NOMO-1 treated with dmso at 0.1 percent for 144 hours (cell line): ENCODE data around the gene GRID2.

Experiments used
- DNase-seq: peaks from one replicate; lab custom pipeline; 2025; ENCODE audit not compliant: unreplicated experiment; lab: John Stamatoyannopoulos, UW

Gene GRID2

DNA sequence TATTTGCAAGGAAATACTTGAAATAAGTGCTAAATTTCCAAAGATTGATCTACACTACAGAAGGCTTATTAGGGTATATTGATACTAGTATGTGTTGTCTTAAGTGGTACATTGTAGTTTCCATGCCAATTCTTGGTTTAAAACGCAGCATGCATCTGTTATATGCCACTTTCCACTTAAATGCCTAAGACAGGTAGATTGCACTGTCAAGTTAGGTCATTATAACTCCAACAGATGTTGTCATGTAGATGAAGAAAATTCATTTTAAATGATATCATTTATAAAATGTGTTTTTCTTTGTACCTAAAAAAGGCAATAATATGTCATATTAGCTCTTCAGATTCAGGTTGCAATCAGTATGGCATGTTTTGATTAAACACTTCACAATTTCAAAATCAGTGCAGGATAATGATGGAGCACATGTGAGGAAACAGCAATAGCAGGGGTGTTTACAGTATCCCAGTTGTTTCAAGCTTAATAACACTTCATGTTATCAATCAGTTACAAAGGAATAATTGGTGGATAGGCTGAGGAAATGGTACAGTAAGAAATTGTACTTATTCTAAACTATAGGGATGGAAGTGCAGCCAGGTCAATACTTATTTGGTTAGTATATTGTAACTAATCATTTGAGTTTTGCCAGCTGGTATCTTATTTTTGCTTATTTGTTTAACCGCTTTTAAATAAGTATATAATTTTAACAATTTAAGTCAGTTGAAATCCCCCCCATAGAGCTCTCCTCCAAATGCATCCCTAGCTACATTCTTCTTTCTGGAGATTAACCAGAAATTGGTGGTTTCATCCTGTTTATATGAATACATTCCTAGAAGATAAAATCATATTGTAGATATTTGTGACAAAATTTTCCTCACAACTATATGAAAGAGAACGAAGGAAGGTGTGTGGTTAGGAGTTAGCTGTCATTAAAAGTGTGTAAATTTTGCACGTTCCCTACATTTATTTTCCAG lies 1070.4 kb downstream of the GRID2 start:
- no peak for DNase-seq

DNA sequence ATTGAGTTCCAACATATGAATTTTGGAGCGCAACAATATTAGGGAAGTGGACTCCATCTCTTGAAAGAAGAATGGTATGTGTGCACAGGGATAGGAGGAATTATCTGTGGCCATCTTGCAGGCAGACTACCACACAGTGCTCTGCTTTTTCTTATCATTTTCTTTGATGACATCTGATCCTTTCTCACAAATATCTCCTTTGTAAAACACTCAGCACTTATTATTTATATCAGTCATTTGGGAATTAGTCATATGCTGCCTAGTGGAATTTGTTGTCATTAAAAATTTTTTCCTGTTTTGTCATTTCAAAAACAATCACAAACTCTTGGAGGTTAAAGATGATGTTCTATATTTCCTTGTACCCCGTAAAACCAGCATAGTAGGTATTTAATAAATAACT lies 1080.5 kb downstream of the GRID2 start:
- DNase-seq: no peak

DNA sequence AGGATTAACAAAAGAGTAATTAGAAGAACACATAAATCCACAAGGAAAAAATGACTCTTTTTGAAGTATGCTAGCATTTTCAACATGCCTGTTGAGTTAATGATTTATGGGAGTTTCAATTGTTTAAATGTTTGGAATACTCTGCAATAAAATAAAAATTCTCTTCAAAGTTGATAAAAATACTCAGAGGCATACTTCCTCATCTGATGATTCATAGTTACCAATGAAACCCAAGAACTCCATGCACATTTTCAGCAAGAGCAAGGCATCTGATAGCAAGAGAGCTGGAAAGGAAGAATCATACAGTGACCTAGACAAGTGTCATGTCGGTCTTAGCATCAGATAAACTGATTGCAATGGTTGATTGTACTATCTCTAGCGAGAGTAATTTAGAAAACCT lies 1081.1 kb downstream of the GRID2 start:
- DNase-seq: no peak

DNA sequence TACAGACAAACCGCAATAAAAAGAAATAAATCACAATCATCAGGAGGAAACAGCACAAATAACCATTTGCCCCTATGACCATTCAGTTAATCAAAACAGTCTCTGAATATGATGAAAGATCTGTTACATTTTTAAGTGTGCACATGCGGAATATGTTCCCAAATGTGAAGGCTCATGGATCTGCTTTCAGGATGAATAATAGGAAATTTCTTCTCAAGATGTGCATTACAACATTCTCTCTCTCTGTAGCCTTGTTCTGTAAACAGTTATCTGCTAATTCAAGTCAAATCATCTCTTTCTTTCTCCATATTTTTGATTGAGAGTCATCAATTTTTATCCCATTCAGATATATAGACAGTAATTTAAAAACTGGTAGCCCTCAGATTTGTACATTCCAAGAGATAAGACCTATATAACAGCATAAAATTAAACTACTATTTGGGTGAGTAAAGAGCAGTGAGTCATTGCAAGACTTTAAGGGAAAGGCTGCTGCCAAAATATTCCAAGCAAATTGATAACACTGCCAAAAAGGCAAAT lies 1090.8 kb downstream of the GRID2 start:
- no peak for DNase-seq

DNA sequence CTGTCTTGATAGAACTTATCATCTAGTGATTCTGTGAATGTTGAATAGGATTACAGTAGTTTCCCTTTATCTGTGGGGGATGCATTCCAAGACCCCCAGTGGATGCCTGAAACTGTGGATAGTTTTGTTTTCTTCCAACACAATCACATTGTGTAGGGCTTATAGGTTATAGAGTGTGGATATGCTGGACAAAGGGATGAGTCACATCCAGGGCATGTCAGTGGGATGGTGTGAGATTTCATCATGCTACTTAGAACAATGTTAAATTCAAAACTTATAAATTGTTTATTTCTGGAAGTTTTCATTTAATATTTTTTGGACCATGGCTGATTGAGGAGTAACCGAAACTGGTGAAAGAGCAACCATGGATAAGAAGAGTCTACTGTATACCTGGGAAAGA lies 1092.5 kb downstream of the GRID2 start:
- DNase-seq: no peak

DNA sequence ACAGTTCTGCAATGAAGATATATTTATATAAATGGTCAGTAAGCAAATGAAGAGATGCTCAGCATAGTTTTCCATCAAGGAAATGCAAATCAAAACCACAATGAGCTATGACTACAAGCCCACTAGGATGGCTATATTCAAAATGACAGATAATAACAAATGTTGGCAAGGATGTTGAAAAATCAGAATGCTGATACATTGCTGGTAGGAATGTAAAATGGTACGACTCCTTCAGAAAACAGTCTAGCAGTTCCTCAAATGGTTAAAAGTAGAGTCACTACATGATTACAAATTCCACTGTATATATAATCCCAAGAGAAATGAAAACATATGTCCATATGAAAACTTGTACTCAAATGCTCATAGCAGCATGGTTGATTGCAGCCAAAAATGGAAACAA lies 1099.8 kb downstream of the GRID2 start:
- DNase-seq: no peak

DNA sequence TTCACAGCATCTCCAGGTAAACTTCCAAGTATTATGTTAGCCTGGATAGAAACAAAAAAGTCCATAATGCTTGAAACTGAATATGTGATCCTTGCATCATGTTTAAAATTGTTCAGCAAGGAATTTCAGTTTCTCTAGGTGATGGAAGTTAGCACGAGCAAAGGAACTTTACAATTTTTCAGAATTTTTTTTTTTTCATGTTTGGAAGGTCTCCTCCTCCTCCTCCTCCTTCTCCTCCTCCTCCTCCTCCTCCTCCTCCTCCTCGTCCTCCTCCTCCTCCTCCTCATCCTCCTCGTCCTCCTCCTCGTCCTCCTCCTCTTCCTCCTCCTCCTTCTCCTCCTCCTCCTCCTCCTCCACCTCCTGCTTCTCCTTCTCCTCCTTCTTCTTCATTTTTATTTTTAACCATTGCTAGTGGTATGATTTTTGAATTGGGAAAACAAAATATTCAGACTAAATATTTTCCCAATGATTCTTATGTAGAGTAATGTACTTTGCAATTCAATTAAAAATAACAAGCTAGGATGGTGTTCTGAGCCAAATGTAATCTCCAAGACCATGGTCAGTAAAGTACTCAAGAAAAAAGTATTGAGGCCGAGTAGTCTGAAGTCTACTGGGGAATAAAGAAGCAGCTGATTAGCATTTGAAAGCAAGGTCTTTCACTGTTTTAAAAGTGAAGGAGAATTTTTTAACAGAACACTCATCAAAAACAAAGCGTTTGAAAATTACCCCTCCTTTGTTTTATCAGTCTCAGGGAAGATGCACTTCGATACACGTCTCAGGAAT lies 1103.9 kb downstream of the GRID2 start:
- no peak for DNase-seq

DNA sequence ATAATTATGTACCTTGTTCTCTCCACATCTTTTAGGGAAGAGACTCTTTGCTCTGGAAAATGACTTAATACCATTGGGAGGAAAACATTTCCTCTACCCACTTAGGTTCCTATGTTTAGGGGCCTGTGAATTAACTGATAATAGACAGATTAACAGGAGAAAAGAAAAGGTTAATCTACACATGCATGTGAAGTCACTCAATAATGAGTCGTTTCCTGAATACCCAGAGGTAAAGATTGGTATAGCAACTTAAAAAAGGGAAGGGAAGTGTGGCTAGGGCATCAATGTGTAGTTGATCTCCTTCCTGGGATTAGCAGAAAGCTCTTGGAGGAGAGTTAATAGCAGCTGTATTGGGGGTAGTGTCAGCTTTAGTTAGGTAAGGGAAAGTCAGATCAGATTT lies 1105.3 kb downstream of the GRID2 start:
- no peak for DNase-seq

DNA sequence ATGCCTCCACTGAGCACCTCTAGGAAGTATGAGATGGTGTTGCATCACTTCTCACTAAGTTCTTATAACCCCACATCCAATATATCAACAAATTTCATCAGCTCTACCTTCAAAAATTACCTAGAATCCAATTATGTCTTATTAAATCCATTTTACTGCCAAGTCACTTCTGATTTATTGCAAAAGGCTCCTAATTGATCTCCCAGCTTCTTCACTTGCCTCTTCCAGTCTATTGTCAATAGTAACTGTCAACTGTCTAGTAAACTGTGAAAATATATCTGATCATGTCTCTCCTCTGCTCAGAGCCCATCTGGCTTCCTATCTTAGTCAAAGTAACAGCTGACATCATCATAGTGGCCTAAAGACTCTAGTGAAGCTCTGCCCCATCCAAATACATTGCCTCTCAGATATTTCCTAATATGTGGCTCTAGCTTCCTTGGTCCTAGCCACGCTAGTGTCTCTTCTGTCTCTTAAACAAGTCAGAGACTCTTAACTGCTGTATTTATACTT lies 1110.3 kb downstream of the GRID2 start:
- no peak for DNase-seq

DNA sequence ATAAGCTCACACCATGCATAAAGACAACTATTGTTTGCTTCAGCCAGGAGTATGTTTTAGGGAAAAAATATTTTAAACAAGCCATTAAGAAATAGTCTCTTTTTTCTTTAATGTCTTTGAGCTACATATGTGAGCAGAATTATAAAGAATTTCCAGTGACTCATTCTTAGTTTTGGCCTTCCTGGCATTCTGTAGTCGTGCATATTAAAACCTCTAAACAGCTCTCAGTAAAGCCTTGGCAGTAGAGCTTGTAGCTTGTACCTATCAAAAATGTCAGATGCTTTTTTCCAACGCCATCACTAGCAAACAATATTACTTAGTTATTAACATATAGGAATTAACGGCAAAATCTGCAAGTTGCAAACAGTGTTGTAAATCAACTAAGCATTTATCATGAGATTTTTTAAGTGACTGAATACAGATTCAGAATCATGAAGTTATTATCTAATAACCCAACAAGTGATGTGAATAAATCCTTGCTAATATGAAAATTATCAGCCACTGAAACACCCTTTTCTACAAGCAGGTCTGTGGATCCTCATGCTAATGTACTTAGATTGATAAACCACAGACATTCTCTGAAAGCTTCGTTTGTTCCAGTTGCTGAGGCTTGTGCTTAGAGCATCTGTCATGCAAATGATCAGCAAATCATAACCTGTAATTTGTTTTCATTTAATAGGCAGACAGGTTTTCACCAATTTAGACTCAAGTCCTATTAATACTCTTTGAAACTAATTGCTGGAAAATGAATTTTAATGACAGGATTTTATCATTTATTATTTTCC lies 1112.8 kb downstream of the GRID2 start:
- no peak for DNase-seq

DNA sequence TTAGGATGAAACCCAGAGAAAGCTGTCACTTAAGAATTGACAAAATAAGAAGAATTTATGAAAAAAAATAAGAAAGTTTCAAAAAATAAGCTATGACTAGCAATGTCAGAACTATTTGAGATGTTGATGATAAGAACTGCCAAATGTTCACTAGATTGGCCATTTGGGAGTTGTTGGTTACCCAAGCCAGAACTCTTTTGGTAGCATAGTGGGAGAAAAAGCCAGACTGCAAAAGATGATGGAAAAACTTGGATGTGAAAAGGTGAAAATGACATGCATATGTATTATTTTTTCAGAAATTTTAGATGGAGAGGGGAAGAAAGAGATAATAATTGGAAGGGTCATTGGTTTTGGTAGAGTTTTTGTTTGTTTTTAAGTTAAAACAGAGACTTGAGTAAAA lies 1127.6 kb downstream of the GRID2 start:
- DNase-seq: no peak

DNA sequence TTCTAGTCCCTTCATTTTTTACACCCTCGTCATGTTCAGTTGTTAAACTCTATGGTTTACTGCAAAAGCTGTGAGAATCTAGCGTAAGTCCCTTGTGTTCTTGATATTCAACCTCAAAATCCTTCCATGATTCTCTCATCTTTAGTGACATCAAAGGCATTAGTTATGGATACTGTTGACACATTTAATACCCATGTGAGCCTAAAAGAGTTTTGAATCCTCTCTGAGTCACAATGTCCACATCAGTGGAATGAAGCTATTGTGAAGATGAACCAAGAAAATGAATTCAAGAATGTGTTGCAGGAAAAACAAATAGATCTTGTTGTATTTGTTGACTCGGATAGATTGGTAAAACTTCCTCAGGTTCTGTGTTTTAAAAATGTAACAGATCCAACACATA lies 1130.1 kb downstream of the GRID2 start:
- no peak for DNase-seq

DNA sequence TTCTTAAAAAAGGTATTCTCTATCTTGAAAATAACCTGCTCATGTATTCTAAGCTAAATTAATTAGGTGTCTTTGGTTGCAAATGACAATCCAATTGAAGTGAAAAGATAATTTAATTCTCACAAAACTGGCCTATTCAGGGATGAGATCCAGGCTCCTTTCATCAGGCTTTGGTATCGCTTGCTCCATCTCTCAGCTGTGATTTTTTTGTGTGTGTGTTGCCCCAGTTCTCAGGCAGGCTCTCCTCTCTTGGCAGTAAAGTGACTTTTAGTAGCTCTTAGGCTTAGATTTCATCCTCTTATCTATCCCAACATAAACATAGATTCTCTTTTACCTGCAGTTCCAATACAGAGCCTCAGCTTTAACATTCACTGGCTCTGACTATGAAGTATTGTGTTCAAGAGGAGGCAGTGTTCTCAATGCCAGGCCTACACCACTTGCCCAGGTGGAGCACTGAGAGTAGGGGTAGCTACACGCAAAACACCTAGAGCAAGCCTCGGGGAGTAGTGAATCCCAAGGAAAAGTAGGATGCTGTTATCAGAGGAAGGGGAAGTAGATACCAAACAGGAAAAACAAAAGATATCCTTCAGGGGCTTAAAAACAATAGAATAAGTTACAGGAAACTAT lies 1132.3 kb downstream of the GRID2 start:
- DNase-seq: no peak

DNA sequence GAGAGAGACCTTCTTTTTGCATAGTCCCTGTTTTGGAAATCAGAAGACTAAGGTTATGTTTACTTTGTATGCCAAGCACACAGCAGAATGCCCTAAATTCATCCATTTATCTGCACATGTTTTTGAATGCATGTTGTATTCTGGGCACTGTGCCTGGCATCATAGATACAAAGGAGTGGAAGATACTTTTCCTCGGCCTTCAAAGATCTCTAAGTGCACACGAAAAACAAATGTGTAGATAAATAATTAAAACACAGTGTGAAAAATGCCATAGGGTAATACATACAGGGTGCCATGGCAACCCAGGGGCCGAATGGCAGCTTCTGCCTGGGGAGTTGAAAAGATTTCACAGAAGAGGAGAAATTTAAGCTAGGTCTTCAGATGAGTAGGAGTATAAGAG lies 1134.2 kb downstream of the GRID2 start:
- DNase-seq: no peak

DNA sequence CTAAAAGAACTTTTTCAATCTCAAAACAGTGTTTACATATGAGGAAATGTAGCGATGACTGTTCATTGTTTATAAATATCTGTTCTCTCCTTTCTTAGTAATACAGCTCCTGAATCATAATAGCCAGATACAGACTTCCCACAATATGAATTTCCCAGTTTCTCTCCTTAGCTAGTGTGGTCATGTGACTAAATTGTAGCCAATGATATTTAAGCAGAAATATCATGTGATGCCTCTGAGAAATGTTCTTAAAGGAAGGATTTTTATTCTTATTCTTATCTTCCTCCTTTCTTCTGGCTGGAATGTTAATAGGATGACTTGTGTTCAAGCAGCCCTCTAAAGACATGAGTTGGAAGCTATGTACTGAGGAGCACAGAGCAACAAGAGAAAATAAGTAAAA lies 1141.1 kb downstream of the GRID2 start:
- no peak for DNase-seq

DNA sequence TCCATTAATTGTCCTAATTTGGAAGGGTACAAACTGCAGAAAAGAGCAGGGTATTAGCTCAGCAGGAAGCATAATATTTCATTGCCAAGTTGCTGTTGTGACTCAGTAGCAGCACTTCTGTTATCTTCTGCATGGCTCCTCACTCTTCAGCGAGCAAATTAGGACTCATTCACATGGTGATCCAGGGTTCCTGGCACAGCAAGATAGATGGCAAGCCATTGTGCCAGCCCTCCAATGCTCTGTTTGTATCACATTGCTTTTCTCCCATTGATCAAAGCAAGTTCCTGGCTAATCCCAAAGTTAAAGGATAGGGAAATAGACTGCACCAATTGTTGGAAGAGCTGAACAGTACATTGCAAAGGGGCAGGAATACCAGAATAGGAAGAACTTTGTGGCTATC lies 1142.3 kb downstream of the GRID2 start:
- DNase-seq: no peak

DNA sequence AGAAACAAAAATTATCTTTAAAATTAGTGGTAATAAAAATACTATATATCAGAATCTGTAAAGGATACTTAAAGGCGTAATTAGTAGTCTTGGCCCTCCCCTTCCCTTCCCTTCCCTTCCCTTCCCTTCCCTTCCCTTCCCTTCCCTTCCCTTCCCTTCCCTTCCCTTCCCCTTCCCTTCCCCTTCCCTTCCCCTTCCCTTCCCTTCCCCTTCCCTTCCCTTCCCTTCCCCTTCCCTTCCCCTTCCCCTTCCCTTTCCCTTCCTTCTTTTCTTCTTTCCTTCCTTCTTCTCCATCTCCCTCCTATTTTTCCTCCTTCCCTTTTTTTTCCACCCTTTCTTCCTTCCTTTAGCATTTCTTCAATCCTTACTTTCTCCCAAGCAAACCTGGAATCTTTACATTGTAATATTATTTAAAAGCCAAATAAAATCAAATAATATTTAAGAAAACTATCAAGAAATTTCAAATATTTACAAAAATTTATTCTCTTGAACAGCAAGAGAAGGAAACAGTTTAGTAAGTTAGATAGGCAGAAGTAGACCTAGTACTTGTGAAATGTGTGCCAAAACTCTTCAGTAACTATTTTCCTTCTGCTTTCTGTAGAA lies 1145.0 kb downstream of the GRID2 start:
- DNase-seq: no peak

DNA sequence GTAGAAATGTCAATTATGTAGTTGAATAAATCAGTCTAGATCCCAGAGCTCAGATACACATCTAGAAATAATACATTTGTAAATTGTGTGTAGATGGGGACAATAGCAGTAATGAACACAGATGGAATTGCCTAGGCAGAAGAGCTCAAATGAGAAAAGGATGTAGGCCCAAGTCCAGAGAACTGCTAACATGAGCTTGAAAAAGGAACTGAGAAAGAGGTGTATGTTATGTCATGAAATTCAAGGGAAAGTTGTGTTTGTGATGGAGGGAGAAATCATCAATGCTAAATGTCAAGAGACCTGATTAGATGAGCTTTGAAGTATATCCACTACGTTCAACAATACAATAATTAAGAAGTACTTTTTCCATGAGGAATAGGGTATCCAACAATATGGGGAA lies 1148.2 kb downstream of the GRID2 start:
- no peak for DNase-seq

DNA sequence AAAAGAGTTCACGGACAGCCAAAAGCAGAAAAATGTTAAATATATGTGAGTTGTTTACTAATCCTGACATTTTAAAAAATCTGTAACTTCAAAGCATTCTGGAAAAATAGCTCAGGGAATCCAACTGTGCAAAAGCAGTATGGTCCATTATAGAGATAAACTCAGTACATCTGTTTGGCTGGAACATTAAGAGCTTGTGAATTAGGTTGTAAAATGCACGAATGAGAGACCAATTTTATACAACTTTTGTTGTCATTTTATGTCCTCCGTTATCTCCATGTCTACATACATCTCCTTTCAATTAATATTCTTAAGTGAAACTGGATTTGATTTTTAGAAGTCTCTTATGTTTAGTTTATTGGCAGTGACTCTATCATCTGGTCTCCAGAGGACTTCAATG lies 1157.8 kb downstream of the GRID2 start:
- no peak for DNase-seq

DNA sequence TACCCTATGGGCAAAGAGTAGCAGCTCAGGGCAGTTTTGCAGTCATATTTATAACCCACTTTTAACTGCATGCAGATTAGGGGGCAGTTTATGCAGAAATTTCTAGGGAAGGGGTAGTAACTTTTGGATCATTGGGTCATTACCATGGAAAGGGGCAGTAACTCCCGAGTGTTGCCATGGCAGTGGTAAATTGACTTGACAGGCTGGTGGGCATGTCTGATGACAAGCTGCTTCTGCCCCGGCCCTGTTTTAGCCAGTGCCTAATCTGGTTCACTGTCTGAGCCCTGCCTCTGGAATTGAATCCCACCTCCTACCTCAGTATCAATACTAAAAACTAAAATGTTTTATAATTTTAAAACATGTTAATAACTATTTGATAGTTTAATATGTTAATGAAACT lies 1162.7 kb downstream of the GRID2 start:
- DNase-seq: no peak
